Smooth muscle cell (in vitro differentiated cells): ENCODE measurements around the gene PTPRG. TPM values are rescaled to one million over a fixed set of nuclear protein-coding genes. Genes with fewer than 3 reads are reported as not detected.
"Not testable (repeated sequence)": the region's sequence is repeated elsewhere in the genome, so short reads cannot be mapped to it uniquely, and the experiment has no call there.

Source experiments
- DNase-seq: peaks from one replicate; lab custom pipeline; 2025; ENCODE audit not compliant: unreplicated experiment; lab: John Stamatoyannopoulos, UW
- H2AFZ ChIP-seq: fragments of 200-600 bp; sonication (generic); 2 replicates; pipeline ENCODE4 v1.6.0; 2016; ENCODE audit warnings: antibody characterized with exemption, low read depth, mild to moderate bottlenecking
- H3F3A ChIP-seq: fragments of 200-600 bp; sonication (generic); 2 replicates; pipeline ENCODE4 v1.6.0; 2017; ENCODE audit warnings: antibody characterized with exemption, low read depth
- H3K27ac ChIP-seq: fragments of 200-600 bp; sonication (generic); 2 replicates; pipeline ENCODE4 v1.5.1; 2016; ENCODE audit warnings: low read depth, mild to moderate bottlenecking
- H3K27me3 ChIP-seq: fragments of 200-600 bp; sonication (generic); 2 replicates; pipeline ENCODE4 v1.6.1; 2016; ENCODE audit warnings: low read depth, mild to moderate bottlenecking
- H3K36me3 ChIP-seq: fragments of 200-600 bp; sonication (generic); 2 replicates; pipeline ENCODE4 v1.5.1; 2016; ENCODE audit warnings: low read depth
- H3K4me1 ChIP-seq: fragments of 200-600 bp; sonication (generic); 2 replicates; pipeline ENCODE4 v1.5.1; 2016; ENCODE audit warnings: low read depth
- H3K4me2 ChIP-seq: fragments of 200-600 bp; sonication (generic); 2 replicates; pipeline ENCODE4 v1.6.0; 2016; ENCODE audit warnings: mild to moderate bottlenecking
- H3K4me3 ChIP-seq: fragments of 200-600 bp; sonication (generic); 2 replicates; pipeline ENCODE4 v1.5.1; 2016; ENCODE audit warnings: mild to moderate bottlenecking
- H3K79me2 ChIP-seq: fragments of 200-600 bp; sonication (generic); 2 replicates; pipeline ENCODE4 v1.6.0; 2016; ENCODE audit warnings: low read depth, mild to moderate bottlenecking
- H3K9ac ChIP-seq: fragments of 200-600 bp; sonication (generic); 2 replicates; pipeline ENCODE4 v1.6.0; 2016; ENCODE audit warnings: low read depth
- H3K9me3 ChIP-seq: fragments of 200-600 bp; sonication (generic); replicated peaks from 2 replicates; pipeline ENCODE4 v1.5.1; 2016; ENCODE audit warnings: low read depth
- H4K20me1 ChIP-seq: fragments of 200-600 bp; sonication (generic); 2 replicates; pipeline ENCODE4 v1.6.0; 2016; ENCODE audit warnings: low read depth
- WGBS: methylation state at CpG from one replicate; pipeline ENCODE4 v1.1.7; 2016; ENCODE audit warnings: low lambda C conversion rate; 5-methylcytosine and 5-hydroxymethylcytosine counted together
- polyA plus RNA-seq: library from polyadenylated mRNA; unstranded; fragments of >200 nt; fragmentation: Nextera tagmentation; extraction: Ambion mirVana; gene quantifications from 2 replicates; pipeline ENCODE4 v1.2.1, GENCODE V29; 2016
- total RNA-seq: library from RNA; depleted of rRNA; stranded (reverse); fragments of >200 nt; gene quantifications from 2 replicates; pipeline ENCODE4 v1.2.3, GENCODE V29; 2014
- TF ChIP-seq, protein P1 (sequence below): fragments of 200-600 bp; sonication (generic); IDR thresholded peaks from 2 replicates; pipeline ENCODE4 v1.5.1; 2017; ENCODE audit warnings: borderline replicate concordance, mild to moderate bottlenecking, antibody characterized with exemption; ENCODE audit not compliant: insufficient read depth, poor library complexity, severe bottlenecking

The PTPRG gene
- total and polyA plus RNA-seq, 2 experiments from 2014 or later: 21.2 to 87.3 TPM

DNA sequence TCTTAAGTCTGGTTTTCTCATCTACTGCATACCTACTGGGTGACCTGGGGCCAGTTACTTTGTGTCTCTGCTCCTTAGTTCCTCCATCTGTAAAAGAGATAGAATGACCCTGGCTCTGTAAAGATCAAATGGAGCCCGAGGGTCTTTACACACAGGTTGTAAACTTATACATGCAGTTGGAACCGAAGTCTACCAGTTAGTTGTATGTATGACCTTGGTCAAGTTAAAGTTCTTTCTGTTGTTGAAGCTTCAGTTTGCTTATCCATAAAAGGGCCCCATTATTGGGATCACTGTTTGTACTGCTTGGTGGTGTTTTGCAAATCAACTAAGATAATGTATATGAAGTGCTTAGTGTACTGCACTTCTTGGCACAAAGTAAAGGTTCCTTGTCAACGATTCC is 186.9 kb downstream of the PTPRG start:
- no peaks in the 10 kb centered on the region for H3K36me3 ChIP-seq
- H3K27ac ChIP-seq: no peak overlapping the region
- H3K27me3 ChIP-seq: no peaks in the 10 kb centered on the region
- WGBS: 91% methylated on average over 3 of the region's 3 CpGs
- H4K20me1 ChIP-seq: peaks cover 78% of the 10 kb centered on the region
- H3K4me2 ChIP-seq: no peak overlapping the region
- no peak overlapping the region for H3K9ac ChIP-seq
- no peak for DNase-seq
- no peak overlapping the region for H2AFZ ChIP-seq
- H3K4me1 ChIP-seq: no peaks in the 10 kb centered on the region
- TF ChIP-seq, protein P1, sequence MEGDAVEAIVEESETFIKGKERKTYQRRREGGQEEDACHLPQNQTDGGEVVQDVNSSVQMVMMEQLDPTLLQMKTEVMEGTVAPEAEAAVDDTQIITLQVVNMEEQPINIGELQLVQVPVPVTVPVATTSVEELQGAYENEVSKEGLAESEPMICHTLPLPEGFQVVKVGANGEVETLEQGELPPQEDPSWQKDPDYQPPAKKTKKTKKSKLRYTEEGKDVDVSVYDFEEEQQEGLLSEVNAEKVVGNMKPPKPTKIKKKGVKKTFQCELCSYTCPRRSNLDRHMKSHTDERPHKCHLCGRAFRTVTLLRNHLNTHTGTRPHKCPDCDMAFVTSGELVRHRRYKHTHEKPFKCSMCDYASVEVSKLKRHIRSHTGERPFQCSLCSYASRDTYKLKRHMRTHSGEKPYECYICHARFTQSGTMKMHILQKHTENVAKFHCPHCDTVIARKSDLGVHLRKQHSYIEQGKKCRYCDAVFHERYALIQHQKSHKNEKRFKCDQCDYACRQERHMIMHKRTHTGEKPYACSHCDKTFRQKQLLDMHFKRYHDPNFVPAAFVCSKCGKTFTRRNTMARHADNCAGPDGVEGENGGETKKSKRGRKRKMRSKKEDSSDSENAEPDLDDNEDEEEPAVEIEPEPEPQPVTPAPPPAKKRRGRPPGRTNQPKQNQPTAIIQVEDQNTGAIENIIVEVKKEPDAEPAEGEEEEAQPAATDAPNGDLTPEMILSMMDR: no peak
- H3K79me2 ChIP-seq: peaks cover 15% of the 10 kb centered on the region
- H3K4me3 ChIP-seq: no peak overlapping the region
- H3K9me3 ChIP-seq: no peaks in the 10 kb centered on the region
- H3F3A ChIP-seq: no peaks in the 10 kb centered on the region

DNA sequence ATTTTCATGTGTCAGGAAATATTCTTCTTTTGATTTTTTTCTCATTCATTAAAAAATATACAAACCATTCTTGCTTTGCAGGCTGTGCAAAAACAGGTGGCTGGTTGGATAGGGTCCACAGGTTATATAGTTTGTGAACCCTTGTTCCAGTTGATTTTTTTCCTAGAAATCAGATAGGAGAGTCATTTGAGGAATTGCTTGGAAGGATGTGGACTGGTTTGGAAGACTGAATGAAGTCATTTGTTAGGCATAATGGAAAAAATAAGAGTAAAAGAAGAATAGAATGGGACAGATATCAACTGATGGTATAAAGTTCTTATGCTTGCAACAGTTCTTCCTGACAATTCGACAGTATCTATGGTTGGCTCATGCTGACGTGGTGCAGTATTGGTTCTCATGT is 189.4 kb downstream of the PTPRG start:
- no peaks in the 10 kb centered on the region for H3K36me3 ChIP-seq
- WGBS: 75% methylated on average over 2 of the region's 2 CpGs
- no peak overlapping the region for H3K4me2 ChIP-seq
- H3K4me3 ChIP-seq: no peak overlapping the region
- H4K20me1 ChIP-seq: peaks cover 77% of the 10 kb centered on the region
- no peak overlapping the region for H2AFZ ChIP-seq
- H3K79me2 ChIP-seq: peaks cover 6% of the 10 kb centered on the region
- no peaks in the 10 kb centered on the region for H3K27me3 ChIP-seq
- no peak for DNase-seq
- no peaks in the 10 kb centered on the region for H3K4me1 ChIP-seq
- no peaks in the 10 kb centered on the region for H3F3A ChIP-seq
- no peak overlapping the region for H3K27ac ChIP-seq
- TF ChIP-seq, protein P1: no peak
- no peaks in the 10 kb centered on the region for H3K9me3 ChIP-seq
- no peak overlapping the region for H3K9ac ChIP-seq

DNA sequence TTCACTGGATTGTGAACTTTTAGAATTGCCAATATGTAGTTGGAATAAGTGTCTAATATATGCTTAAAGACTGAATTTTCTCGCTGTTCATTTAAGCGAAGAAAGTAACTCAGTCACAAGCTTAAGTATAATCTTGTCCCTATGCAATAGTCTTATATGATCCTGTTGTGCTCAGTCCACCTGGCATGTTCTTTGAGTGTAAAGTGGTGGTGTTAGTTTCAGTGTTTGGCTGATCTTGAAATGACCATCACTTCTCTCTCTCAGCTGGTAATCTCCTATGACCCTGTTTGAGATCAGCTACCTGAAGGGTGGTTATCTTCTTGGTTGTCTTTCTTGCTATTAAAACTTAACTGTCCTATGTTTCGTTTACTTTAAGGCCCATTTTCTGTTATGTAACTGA is 197.5 kb downstream of the PTPRG start:
- Histone ChIP-seq H3K36me3 (no peaks in the 10 kb centered on the region), H3K4me1 (no peaks in the 10 kb centered on the region), H3F3A (no peaks in the 10 kb centered on the region), H3K79me2 (peaks cover 12% of the 10 kb centered on the region), H2AFZ (no peak overlapping the region), H3K9me3 (no peaks in the 10 kb centered on the region), H3K27me3 (no peaks in the 10 kb centered on the region), H3K9ac (no peak overlapping the region), H3K4me2 (no peak overlapping the region), H4K20me1 (peaks cover 84% of the 10 kb centered on the region), H3K27ac (no peak overlapping the region), H3K4me3 (no peak overlapping the region)
- 94% methylated on average over 3 of the region's 3 CpGs for WGBS
- DNase-seq: no peak
- TF ChIP-seq, protein P1: no peak

DNA sequence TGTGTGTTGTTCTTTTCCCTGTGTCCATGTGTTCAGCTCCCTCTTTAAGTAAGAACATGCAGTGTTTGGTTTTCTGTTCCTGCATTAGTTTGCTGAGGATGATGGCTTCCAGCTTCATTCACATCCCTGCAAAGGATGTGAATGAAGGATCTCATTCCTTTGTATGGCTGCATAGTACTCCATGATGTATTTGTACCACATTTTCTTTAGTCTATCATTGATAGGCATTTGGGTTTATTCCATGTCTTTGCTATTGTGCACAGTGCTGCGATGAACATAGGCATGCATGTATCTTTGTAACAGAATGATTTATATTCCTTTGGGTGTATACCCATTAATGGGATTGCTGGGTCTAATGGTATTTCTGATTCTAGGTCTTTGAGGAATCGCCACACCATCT is 199.4 kb downstream of the PTPRG start:
- not testable (repeated sequence) for H3K4me3 ChIP-seq, H3F3A ChIP-seq, H3K27ac ChIP-seq, DNase-seq, H3K36me3 ChIP-seq, H2AFZ ChIP-seq, H3K9me3 ChIP-seq, H3K4me1 ChIP-seq, H3K27me3 ChIP-seq, H3K9ac ChIP-seq, H3K4me2 ChIP-seq
- peaks cover 12% of the 10 kb centered on the region for H3K79me2 ChIP-seq
- WGBS: 94% methylated on average over 2 of the region's 2 CpGs
- H4K20me1 ChIP-seq: peaks cover 87% of the 10 kb centered on the region
